NK-92 (cell line): ENCODE results near the gene SND1.

ENCODE experiments used
- DNase-seq: peaks from one replicate; lab custom pipeline; 2025; ENCODE audit not compliant: unreplicated experiment; lab: John Stamatoyannopoulos, UW

SND1 gene

DNA sequence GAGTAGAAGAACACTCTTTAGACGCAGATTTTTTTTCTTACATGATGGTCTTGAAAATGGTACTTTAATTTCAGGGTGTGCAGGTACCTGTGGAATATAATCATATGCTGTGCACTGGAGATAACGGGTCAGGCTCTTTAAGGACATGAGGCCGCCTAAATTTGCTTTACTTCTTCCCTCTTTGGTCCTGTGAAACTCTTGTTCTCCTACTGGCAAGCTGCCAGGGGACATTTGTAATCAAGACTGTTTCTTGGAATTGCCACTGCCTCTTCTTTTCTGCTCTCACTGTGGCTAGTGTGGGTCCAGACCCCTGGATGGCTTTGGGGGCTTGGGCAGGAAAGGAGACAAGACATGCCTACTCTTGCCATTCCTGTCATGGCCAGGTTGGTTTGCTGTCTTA is 146.0 kb downstream of the SND1 start:
- DNase-seq = no peak

DNA sequence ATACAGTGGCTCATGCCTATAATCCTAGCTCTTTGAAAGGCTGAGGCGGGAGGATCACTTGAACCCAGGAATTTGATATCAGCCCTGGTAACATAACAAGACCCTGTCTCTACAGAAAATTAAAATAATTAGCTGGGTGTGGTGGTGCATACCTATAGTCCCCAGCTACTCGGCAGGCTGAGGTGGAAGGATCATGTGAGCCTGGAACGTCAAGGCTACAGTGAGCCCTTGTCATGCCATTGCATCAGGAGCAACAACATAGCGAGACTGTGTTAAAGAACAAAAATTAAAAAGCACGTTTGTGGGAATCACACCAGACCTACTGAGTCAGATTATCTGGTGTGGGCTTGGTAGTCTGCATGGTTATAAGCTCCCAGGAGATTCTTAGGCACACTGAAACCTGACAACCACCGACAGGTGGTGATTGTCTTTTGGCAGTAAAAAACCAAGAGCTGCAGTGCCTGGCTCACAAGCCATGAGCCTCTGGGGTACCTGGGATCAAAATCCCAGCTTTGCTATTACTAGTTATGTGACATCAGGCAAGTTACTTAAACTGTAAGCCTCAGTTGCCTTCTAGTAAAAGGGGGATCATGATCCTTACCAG is 146.9 kb downstream of the SND1 start:
- no peak for DNase-seq

DNA sequence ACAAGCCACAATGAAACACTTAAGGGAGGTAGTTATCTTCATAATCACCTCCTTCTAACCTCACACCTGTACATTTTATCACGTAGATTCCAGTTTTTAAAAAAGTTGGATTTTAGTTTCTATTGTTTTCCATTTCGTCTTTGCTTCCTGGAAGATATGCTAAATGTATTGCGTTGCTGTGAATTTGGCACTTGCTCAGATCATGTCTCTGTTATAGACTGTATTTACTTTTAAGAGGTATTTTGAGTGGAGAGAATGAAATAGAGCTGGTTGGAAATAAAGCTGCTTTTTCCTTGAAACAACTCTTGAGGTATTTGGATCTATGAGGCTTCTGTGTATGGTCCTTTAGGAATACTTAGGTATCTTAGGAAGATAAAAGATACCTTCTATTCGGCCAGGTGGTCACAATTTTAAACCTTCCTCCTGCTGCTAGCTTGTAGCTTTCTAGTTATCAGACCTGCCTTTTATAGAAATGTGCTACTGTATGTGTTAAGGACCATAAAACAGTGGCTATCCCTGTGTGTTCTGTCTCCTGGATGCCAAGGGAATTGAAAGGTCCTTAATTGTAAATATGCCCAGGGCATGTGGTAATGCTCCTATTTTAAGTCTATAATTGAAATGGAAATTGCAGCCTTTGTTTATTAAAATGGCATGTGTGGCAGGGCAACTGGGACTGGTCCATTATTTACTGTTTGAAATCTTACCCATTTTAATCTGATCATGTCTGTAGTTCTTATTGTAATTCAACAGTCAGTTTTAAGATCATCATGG is 147.7 kb downstream of the SND1 start:
- DNase-seq = no peak

DNA sequence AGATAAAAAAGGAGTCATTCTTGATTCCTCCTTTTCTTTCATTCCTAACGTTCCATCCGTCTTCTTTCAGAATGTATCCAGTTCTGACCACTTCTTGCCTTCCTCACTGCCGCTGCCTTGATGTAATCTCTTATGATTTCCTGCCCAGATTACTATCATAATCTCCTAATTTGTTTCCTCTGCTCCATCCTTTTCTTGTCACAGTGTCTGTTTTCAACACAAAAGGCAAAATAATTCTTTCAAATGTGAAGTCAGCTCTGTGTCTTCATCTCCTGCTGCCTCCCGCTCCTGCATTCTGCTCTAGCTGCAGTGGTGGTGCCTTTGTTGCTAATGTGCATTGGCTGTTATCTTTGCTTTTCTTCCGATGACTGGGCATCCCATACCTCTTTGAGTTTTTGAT is 150.9 kb downstream of the SND1 start:
- DNase-seq = no peak

DNA sequence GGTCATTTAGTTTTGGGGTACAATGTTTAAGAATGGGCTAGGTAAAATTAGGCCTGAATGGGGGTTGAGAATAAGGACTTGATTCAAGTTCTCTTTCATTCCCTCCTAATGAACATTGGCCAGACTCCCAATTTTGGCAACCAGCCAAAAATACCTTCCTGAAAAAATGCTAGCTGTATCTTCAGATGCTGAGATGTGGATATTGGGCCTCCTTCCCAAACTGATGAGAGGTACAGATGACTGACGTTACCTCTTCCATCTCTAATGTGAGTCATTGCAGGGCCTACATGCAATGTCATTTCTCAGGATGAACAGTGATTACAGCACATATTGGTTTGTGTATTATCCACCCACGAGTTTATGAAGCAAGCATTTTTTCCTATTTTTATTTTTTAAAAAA is 151.6 kb downstream of the SND1 start:
- DNase-seq = no peak

DNA sequence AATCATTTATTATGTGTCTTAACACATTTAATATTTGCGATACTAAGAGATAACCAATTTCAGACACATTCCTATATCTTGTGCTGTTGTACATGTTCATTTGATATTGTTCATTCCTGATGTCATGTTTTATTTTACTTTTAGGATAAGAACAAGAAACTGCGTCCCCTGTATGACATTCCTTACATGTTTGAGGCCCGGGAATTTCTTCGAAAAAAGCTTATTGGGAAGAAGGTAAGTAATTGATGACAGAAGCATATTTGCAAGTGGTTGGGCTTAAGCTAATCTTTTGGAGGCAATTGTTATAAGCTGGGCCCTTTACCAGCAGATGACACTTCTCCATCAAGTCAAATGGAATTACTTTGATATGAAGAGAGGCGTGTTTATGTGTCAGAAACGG is 155.3 kb downstream of the SND1 start:
- DNase-seq = no peak

DNA sequence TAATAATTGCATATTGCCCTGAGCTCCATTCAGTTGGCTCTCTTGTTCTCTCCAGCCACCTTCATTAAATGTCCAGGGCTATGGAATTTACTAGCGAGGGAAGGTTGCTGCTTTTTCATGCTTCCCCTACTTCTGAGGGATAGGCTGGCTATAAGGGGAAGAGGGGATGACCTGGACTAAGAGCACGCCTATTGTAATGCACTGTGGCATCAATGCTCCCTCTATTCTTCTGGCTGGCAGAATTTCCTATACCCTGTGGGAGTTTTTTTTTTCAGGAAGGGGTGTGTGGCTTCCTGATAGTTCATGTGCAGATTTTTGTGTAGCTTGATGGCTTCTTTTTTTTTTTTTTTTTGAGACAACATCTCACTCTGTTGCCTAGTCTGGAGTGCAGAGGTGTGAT is 155.8 kb downstream of the SND1 start:
- no peak for DNase-seq

DNA sequence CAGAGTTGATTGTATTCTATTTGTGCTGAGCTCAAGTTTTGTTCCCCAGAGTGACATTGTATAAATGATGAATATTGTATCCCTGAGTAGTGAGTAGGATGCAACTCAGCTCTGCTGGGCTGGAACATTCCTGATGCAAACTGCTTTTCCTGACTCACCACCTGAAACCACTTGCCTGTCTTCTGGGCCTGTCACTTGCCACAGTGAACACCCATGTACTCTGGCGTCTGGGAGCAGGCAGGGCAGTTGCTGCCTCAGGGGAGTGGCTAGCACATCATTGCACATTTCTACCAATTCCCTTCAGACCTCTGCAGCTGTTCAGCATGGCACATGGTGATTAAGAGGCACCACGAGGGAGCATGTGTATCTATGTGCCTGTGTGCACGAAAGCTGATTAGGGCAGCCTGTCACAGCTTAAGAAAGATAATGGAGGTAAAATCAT is 157.3 kb downstream of the SND1 start:
- DNase-seq = no peak

DNA sequence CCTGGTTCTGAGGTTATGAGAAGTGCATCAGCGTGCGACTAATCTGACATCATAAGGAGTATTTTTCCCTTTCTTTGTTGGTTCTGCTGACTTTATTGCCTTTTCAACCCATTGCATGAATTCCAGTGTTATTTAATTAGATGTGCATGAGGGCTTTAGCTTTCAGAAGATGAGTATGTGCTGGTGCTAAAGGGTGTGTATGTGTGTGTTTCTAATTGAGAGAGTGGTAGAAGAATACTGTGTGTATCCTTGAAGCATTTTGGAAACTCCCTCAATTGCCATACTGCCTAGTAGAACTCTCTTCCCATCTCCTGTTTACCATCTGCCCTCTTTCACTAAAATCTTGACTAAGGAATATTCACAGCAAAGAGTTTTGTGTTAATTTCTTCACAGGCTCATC is 158.1 kb downstream of the SND1 start:
- no peak for DNase-seq

DNA sequence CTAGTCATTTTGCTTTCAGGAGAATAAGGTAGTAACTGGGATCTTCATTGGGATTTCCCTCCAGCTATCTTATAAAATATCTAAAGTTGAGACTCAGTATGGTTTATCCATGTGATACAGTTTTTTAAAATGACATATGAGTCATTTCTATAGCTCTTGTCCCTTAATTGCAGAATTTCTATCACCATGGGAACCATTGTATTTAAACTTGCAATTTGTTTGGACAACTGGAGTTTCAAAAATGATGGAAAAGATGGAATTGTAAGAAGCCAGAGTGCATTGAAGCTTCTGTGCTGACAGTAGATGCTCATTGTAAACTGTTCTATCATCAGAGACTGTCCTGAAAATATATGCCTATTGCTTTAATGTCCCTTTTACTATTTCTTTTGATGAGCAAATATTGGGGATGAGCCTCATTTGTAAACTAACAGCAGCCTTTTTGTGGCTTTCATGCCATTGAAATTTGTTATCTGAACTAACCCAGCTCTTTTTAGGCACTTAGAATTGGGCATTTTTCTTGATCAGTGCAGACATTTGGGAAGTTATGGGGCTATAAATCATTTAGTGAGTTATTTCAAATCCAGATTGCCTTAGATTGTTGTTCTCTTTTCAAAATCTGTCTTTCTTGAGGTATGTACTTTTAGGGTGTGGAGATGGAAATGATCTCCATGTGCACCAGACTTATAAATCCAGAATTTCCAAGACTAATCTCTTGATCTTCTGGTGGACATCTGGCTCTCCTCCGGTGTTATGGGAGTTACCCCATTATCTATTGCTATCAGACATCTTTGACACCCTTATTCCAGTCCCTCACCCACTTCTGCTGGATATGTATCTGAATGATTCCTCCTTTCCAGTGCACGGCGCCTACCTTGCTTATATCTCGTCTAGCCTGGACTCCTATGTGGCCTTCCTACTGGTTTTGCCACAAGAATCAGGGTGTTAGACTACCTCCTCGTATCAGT is 159.0 kb downstream of the SND1 start:
- no peak for DNase-seq

DNA sequence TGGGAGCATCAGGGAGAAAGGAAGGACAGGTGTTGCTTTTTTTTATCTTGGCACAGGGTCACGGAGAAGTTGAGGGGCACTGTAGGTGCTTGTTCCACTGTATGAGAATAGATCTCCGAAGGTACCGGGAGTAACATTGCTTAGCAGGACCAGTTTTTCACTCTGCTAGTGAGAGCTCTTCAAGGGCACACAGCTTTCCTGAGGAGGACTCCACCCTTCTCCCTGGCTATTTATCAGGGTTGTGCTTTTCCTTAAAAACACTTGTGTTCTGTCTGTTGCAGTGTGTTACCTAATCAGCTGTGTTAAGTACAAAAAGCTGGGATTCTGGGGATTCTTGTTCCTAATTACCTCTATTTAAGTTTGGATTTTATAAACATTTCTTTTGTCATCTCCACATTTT is 160.5 kb downstream of the SND1 start:
- DNase-seq = no peak

DNA sequence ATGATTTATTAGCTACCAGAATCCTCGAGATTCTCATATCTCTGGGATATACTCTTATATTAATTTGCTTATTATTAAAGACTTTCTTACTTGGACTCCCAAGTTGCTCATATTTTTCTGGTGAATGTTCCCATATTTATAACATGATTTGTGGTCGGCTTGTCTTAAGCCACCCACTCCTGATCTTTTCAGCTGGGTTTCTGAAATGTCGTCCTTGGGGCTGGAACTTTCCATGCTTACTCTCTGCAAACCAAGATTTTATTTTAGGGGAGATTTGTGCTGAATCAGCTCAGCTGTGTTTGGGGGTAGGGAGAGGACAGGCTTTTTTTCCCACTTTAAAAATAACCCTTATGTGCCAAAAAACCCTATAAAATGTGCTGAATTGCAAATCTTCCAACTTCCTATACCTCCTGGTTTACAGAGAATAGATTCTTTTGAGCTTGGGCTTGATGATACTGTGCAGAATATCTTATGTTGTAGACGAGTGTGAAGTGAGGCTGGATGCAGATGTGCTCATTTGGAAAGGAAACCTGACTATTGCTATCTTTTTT is 162.1 kb downstream of the SND1 start:
- no peak for DNase-seq

DNA sequence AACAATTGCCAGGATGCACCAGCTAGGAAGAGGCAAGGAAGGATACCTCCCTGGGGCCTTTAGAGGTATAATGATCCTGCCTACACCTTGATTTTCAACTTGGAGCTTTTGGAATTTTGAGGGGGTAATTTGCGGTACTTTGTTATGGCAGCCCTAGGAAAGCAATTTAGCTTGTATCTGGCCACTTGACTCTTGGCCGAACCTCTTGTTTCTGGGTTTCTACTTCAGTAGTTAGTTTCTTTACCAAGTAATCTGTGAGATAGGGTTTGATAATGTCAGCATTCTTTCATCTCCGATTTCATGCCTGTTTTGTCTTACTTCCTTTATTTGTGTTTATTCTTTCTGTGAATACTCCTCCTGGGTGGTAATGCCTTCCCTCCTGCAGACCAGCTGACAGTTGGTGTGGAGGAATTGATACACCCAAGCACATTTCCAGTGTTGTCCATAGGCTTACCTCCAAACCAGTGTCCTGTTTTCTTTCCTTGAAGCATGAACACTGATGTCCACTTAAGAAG is 163.7 kb downstream of the SND1 start:
- no peak for DNase-seq

DNA sequence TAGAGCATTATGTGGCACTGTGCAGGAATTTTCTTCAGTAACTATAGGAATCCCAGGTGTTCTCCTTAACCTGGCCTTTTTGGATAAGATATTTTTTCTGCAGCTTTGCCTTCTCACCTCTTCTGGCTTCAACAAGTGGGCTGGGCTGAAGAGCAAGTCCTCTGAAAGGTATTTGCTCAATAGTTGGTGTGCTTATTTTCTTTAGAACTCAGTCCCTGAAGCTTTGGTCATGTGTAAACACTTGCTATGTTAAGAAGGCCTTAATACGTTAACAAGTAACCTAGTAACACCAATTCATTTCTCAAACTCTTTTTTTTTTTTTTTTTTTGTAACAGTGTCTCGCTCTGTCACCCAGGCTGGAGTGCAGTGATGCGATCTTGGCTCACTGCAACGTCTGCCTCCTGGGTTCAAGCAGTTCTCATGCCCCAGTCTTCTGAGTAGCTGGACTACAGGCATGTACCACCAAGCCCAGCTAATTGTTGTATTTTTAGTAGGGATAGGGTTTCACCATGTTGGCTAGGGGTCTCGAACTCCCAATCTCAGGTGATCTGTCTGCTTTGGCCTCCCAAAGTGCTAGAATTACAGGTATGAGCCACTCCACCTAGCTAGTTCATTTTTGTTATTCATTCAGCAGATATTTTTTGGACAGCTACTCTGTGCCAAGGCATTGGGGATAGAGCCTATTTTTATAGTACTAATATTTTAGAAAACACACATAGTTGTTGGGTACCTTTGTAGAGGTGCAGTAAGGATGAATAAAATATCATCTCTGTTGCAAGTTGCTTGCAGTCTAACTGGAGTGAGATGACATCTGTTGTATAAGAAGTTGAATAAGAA is 164.6 kb downstream of the SND1 start:
- no peak for DNase-seq

DNA sequence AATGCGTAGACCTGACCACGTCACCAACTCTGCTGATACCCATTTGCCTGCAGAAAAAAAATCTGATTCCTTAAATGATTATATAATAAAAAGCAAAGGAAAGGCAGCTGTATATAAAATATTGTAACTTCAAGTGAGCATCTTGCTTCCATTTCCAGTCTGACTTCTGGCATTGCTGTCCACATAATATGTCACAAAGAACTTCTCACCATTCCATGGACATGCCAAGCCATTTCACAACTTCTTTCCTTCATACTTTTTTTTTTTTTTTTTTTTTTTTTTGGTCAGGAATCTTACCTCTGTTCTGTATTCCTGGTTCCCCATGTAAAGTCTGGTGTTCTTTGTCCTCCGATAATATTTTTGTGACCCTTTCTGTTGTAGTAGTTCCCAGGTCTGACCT is 165.5 kb downstream of the SND1 start:
- no peak for DNase-seq

DNA sequence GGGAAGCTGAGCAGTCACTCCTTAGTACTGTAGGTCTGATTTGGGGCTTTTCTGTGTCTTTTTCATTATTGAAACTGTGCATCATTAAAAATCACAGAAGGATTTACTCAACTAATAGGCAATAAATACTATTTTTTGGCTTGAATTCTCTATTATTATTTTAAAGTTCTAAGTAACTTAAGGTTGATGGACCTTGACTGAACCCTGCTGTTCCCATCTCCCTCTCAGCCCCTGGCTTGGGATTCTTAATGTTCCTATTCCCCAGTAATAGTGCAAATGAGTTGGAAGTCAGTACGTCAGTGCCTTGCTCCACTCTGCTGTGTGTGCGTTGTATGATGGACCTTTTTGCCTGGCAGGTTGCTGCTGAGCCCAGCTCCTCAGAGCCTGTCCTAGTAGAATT is 166.3 kb downstream of the SND1 start:
- no peak for DNase-seq

DNA sequence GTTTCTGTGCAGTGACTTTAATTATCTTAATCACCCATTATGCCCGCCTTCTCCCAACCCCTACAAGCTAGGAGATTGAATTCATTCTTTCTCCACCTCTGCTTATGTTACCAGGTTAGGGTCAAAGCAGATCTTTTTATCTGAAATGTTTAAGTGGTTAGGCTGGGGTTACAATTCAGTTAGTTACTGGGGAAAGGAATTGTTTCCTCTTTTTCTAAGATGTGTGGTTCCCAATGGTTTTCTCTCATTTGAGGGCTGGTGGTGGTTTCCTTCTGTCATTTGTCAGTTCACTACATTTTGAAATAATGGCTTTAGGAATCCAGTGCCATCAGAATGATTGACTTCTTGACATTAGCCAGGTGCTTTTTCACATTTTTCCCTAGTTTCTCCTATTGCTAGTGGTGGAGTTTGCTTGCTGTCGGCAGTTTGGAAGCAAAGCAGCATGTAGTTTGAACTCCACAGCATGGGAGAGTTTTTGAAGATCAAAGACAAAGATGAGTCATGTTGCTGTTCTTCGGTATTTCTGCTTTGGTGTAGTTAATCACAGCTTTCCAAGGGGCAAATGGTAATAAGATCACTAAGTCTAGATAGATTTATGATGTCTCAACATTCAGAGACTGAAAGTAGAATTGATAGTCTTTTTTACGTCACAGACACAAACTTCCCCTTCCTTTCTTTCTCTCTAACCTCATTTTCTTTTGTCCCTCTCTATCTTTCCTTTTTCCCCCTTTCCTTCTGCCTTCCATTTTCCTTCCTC is 168.2 kb downstream of the SND1 start:
- DNase-seq = no peak

DNA sequence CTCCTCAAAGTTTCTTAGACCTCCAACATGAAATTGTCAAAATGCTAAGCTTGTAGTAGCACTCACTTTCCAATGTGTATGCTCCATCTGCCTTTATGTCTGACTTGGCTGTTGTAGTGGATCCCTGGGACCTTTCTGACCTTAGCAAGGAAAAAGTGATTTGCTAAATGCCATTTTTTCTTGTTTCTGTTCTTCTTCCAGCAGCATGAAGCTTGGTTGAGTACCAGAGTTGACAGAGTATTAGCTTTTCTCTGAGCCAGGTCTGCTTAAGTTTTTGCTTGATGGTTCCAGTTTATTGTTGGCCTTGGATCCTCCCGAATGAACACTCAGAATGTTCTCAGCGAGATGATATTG is 168.7 kb downstream of the SND1 start:
- no peak for DNase-seq

DNA sequence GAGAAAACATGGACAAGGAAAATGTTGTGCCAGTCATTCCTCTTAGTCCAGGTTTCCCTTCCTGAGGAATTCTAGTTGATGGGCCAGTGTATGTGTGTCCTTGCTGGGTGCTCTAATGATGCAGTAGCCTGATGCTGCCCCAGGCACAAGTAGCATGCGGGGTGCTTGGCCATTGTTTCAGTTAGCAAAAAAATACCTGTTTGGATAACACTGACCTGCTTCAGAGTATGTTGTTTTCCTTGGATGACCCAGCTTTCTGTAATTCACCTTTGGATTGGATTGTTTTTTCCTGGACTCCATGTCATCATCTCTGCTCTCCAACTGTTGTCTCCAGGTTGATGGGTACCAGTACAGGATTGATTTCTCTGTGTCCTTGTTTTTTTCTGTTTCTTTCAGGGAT is 169.2 kb downstream of the SND1 start:
- DNase-seq = no peak
